SU-DHL-6 (cell line): ENCODE data around the gene IRF2.

Experiments
- CTCF ChIP-seq: fragments of 200-600 bp; sonication (generic); IDR thresholded peaks from one replicate; pipeline ENCODE4 v1.5.1; 2017; ENCODE audit warnings: antibody characterized with exemption, mild to moderate bottlenecking, low read length, moderate library complexity; ENCODE audit not compliant: insufficient read depth, poor library complexity, severe bottlenecking
- EZH2phosphoT487 ChIP-seq: fragments of 200-600 bp; sonication (generic), shearing (Covaris generic); conservative IDR thresholded peaks from 2 replicates; pipeline ENCODE4 v1.6.1; 2018; ENCODE audit warnings: mild to moderate bottlenecking, antibody characterized with exemption, low read length, moderate library complexity, mixed read lengths

- TF ChIP-seq CTCF, result no peak
- no peak for TF ChIP-seq EZH2phosphoT487
Observed at GRCh38 chr4:184402239-184402638, 72.1 kb downstream of the IRF2 start.
